GM13976 (cell line): Measurements from ENCODE around the gene DAPL1.

ENCODE experiments used
- DNase-seq: peaks from one replicate; pipeline ENCODE4 v3.0.0; 2012; ENCODE audit warnings: low spot score
- CTCF ChIP-seq: IDR thresholded peaks from 2 replicates; pipeline ENCODE4 v1.5.1; 2012; ENCODE audit warnings: borderline replicate concordance, mild to moderate bottlenecking; ENCODE audit not compliant: insufficient read depth; ENCODE audit errors: extremely low read depth, missing control alignments, control extremely low read depth
- in situ Hi-C: fragments of 300-500 bp; cut with MboI; formaldehyde crosslinking; loops from one replicate; pipeline ENCODE4 v1.12.0; 2022; ENCODE audit warnings: low sequenced_read_pairs, mixed read lengths, inconsistent platforms; ENCODE audit not compliant: unreplicated experiment

DAPL1 gene

GRCh38 chr2:158782616-158783015, 12.5 kb upstream of the DAPL1 start:
- DNase-seq: no peak
- in situ Hi-C loops: no loop called here
- no peak for TF ChIP-seq CTCF

GRCh38 chr2:158783923-158784322, 11.2 kb upstream of the DAPL1 start:
- in situ Hi-C loops: no loop called here
- no peak for TF ChIP-seq CTCF
- DNase-seq: no peak

GRCh38 chr2:158786897-158787296, 8.2 kb upstream of the DAPL1 start:
- no peak for TF ChIP-seq CTCF
- in situ Hi-C loops: no loop called here
- no peak for DNase-seq

GRCh38 chr2:158788951-158789350, 6.2 kb upstream of the DAPL1 start:
- DNase-seq: no peak
- in situ Hi-C loops: no loop called here
- TF ChIP-seq CTCF: no peak

- DNase-seq: no peak
- in situ Hi-C loops: no loop called here
- TF ChIP-seq CTCF: no peak
Measured at GRCh38 chr2:158796652-158797051, 1.5 kb downstream of the DAPL1 start.

- TF ChIP-seq CTCF: no peak
- in situ Hi-C loops: no loop called here
- no peak for DNase-seq
Measured at GRCh38 chr2:158797963-158798700, 3.0 kb downstream of the DAPL1 start.
